Measurements from ENCODE around the gene OR9K2. TPM values are rescaled to one million over a fixed set of nuclear protein-coding genes. Genes with fewer than 3 reads are reported as not detected.

The OR9K2 gene, protein sequence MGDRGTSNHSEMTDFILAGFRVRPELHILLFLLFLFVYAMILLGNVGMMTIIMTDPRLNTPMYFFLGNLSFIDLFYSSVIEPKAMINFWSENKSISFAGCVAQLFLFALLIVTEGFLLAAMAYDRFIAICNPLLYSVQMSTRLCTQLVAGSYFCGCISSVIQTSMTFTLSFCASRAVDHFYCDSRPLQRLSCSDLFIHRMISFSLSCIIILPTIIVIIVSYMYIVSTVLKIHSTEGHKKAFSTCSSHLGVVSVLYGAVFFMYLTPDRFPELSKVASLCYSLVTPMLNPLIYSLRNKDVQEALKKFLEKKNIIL
- total RNA-seq, result not detected

DNA sequence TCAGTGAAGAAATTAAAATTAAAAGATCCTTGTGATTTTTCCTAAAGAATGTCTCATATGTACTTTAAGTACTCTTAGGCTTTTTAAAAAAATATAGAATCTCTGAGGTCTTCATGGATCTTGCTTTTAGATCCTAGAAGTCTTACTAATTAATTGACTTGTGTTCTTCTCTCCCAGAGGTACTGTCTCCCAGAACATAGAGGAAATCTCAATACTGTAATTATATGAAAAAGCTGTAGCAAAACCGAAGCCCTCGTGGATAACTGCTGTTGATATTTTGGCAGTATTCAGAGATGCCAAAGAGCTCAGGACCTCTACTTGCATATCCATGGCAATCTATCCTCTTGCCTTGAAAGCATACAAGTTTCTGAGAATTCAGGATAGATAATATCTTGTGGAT is at the start of gene OR9K2:
Gene OR9K2 (plus strand): TSS at position 301 of the 400 bp plus-strand sequence. CDS start 3,429 bp downstream, outside the sequence.
- Histone ChIP-seq H3K27me3 (no peaks in the 10 kb centered on the region), H3K4me3 (no peak within 1 kb of the TSS), H3K36me3 (no peaks in the 10 kb centered on the region), H3K9me3 (no peaks in the 10 kb centered on the region), H3K4me1 (no peaks in the 10 kb centered on the region), H3K27ac (no peak within 1 kb of the TSS)
- no peak for DNase-seq (ENCODE audit: extremely low spot score in 2 of 2)
- intact Hi-C loops (cut with DNase I), result no loop called here
- no peak for TF ChIP-seq POLR2A (IDR thresholded peaks at IDR 0.05)
- TF ChIP-seq POLR2AphosphoS5 (IDR thresholded peaks at IDR 0.05; ENCODE audit: insufficient read depth in 1 of 2, low read depth in 1 of 2), result no peak
- no peak for TF ChIP-seq CTCF (IDR thresholded peaks at IDR 0.05)

- no peak for DNase-seq (ENCODE audit: extremely low spot score in 2 of 2)
- H3K4me3 ChIP-seq, result no peak overlapping the region
- H3K36me3 ChIP-seq, result no peaks in the 10 kb centered on the region
- no peaks in the 10 kb centered on the region for H3K9me3 ChIP-seq
- no peak overlapping the region for H3K27ac ChIP-seq
- no peaks in the 10 kb centered on the region for H3K27me3 ChIP-seq
- TF ChIP-seq POLR2AphosphoS5 (IDR thresholded peaks at IDR 0.05; ENCODE audit: insufficient read depth in 1 of 2, low read depth in 1 of 2) (no peak), CTCF (IDR thresholded peaks at IDR 0.05) (no peak), POLR2A (IDR thresholded peaks at IDR 0.05) (no peak)
- intact Hi-C loops (cut with DNase I), result no loop called here
- no peaks in the 10 kb centered on the region for H3K4me1 ChIP-seq
These were observed 33.6 kb upstream of the OR9K2 start for GRCh38 chr12:55092579-55092978.

DNA sequence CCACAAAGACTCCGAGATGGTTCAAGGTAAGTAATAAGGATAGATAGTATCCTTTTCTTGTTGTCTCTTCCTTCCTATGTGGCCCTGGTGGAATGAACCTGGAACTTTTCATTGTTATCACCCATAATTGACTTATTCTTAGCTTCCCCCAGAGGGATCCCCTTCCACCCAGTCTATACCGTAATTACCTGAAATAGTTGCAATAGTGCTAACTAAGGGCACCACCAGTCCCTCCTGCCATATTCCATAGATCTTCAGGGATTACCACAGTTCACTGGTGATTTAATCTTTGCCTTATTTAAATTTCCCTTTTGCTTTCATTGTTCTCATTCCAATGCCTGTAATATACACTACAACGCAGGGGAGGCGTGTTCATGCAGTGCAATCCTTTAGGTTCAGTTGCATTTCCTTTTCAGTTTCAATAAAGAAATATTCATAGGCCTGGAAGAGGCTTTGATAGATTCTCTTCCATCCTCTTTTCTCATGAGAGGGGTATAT is 13.8 kb upstream of the OR9K2 start:
- no peaks in the 10 kb centered on the region for H3K9me3 ChIP-seq
- no peak overlapping the region for H3K27ac ChIP-seq
- no peak for DNase-seq (ENCODE audit: extremely low spot score in 2 of 2)
- no peak overlapping the region for H3K4me3 ChIP-seq
- H3K36me3 ChIP-seq, result no peaks in the 10 kb centered on the region
- no peaks in the 10 kb centered on the region for H3K27me3 ChIP-seq
- TF ChIP-seq CTCF (IDR thresholded peaks at IDR 0.05), result no peak
- no peak for TF ChIP-seq POLR2AphosphoS5 (IDR thresholded peaks at IDR 0.05; ENCODE audit: insufficient read depth in 1 of 2, low read depth in 1 of 2)
- no peak for TF ChIP-seq POLR2A (IDR thresholded peaks at IDR 0.05)
- H3K4me1 ChIP-seq, result no peaks in the 10 kb centered on the region
- intact Hi-C loops (cut with DNase I), result no loop called here

- Histone ChIP-seq H3K4me3 (no peak overlapping the region), H3K4me1 (no peaks in the 10 kb centered on the region), H3K27me3 (no peaks in the 10 kb centered on the region), H3K9me3 (no peaks in the 10 kb centered on the region), H3K36me3 (no peaks in the 10 kb centered on the region), H3K27ac (no peak overlapping the region)
- intact Hi-C loops (cut with DNase I), result no loop called here
- TF ChIP-seq POLR2AphosphoS5 (IDR thresholded peaks at IDR 0.05; ENCODE audit: insufficient read depth in 1 of 2, low read depth in 1 of 2) (no peak), POLR2A (IDR thresholded peaks at IDR 0.05) (no peak), CTCF (IDR thresholded peaks at IDR 0.05) (no peak)
- no peak for DNase-seq (ENCODE audit: extremely low spot score in 2 of 2)
These were observed 10.1 kb upstream of the OR9K2 start for GRCh38 chr12:55116152-55116551.

DNA sequence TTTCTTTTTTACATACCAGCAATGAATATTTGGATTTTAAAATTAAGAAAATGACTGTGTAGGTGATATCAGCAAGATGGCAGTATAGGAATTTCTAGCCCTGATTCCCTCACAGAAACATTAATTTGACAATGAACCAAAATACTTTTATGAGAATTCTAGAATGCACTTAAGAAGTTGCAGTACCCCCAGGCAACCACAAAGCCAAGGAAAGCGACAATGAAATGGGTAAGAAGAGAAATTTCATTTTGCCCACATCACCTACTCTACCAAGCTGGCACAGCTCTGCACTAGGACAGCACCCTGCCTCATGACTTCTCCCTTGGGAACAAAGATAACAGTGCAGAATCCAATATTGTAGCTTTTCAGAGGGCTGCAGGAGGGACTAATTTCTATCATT is 6.6 kb downstream of the OR9K2 start:
- no peaks in the 10 kb centered on the region for H3K4me1 ChIP-seq
- no peak for DNase-seq (ENCODE audit: extremely low spot score in 2 of 2)
- no peaks in the 10 kb centered on the region for H3K9me3 ChIP-seq
- no peak for TF ChIP-seq CTCF (IDR thresholded peaks at IDR 0.05)
- TF ChIP-seq POLR2AphosphoS5 (IDR thresholded peaks at IDR 0.05; ENCODE audit: insufficient read depth in 1 of 2, low read depth in 1 of 2), result no peak
- TF ChIP-seq POLR2A (IDR thresholded peaks at IDR 0.05), result no peak
- no peak overlapping the region for H3K27ac ChIP-seq
- H3K27me3 ChIP-seq, result no peaks in the 10 kb centered on the region
- intact Hi-C loops (cut with DNase I), result no loop called here
- no peaks in the 10 kb centered on the region for H3K36me3 ChIP-seq
- H3K4me3 ChIP-seq, result no peak overlapping the region

All from vagina (tissue), 2 donors.